AG08395 (cell line): ENCODE data around the gene NPC1.
A peak's percentile ranks its signal among the peaks of the same experiment; 100 is the strongest.
"Not testable (repeated sequence)": the region's sequence is repeated elsewhere in the genome, so short reads cannot be mapped to it uniquely, and the experiment has no call there.

ENCODE experiments used
- DNase-seq: peaks from one replicate; pipeline ENCODE4 v3.0.0; 2012; ENCODE audit warnings: mixed read lengths, low spot score

NPC1 gene

GRCh38 chr18:23586249-23587196, at the start of gene NPC1:
Gene NPC1, minus strand, starts transcription at chr18:23586506. Its CDS starts 163 bp downstream, at chr18:23586343.
- DNase-seq, result peak; percentile 93

DNA sequence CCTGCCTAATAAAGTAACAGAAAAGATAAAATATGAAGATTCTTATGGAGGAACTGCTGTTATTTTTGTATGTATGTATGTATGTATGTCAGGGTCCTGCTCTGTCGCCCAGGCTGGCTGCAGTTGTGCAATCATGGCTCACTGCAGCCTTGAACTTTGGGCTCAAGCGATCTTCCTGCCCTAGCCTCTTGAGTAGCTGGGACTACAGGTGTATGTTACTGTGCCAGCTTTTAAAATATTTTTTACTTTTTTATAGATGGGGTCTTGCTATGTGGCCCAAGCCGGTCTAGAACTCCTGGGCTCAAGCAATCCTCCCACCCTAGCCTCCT, 49.7 kb upstream of the NPC1 start:
- DNase-seq, result no peak

GRCh38 chr18:23635283-23636070, 49.2 kb upstream of the NPC1 start:
- DNase-seq, result no peak

- DNase-seq, result no peak
Measured at GRCh38 chr18:23634692-23635091, 48.4 kb upstream of the NPC1 start.

DNA sequence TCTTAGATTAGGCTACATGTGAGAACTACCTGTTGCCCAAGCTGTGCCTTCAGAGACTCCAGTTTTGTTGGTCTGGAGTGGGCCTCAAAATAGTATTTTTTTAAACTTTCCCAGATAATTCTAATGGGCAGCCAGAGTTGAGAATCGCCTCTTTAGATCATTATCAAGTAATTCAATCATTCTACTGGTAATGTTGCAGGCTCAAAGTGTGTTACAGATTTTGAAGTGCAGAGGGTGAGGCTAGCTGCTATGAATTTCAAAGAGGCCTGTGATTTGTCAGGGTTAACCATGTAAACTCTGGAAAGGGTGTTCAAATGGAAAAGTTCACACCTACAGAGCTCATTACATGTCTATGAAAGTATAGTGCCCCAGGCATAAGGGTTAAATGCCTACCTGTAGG, 46.3 kb upstream of the NPC1 start:
- no peak for DNase-seq

- no peak for DNase-seq
Measured at GRCh38 chr18:23631746-23632145, 45.4 kb upstream of the NPC1 start.

DNA sequence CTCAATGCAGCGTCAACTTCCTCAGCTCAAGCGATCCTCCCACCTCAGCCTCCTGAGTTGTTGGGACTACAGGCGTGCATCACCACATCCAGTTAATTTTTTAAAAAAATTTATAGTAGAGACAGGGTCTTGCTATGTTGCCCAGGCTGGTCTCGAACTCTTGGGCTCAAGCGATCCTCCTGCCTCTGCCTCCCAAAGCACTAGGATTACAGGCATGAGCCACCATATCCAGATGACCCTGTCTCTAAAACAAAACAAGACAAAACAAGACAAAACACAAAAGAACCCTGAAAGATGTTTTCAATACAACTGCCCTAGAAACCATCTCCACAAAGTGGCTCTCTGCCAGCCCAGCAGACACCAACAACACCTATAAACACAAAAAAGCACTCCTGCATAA, 45.0 kb upstream of the NPC1 start:
- DNase-seq, result no peak

DNA sequence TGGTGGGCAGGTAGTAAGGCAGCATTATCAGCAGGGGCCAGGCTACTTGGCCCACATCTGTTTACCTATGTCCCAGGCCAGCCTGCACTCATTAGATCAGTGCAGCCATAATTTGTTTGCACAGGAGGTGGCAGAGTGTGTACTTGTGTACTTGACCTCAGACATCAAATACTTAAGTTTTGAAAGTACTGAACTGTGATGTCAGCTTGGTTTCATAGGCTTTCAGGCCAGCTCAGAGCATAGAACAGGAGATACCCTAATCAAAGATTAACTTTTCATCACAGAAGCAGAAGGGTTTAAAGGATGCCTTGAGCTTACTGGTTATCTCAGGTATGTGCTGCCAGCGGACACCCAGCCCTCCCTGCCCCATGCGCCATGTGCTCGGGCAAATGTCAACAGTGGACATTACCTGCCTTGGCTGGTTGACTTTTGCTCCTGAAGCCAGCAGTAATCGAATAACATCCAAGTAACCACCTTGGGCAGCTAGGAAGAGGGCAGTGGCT, 43.2 kb upstream of the NPC1 start:
- no peak for DNase-seq

DNA sequence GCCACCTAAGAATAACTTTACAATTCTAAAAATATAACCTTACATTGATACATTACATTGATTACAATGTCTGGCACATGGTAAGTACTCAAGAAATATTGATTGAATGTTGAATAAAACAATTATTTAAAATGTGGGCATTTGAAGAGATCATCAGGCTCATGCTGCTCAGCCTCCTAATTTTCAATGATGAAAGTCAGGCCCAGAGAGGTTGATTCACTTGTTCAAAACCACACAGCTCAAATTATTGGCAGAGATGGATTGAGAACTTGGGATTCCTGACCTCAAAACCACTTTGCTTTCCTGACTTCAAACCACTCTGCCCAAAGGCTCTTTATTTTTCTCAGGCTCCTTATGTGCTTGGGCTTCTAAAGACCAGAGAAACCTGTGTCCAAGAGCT, 41.7 kb upstream of the NPC1 start:
- no peak for DNase-seq

DNA sequence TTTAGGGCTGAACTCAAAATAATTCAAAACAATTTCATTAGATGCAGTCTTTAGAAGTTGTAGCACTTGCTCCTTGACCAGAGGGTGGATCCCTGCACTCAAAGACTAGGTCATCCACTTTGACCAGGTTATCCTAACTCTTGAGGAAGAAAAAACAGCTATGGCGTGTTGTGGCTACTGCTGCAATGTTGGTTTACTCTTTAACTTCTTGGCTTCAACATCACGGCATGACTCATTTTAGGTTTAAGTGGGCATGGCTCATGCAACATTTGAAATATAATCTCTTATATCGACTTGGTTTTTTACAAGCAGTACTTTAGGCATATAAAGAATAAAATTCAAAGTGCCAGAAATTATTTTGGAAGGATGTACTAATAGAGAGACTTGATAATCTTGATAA, 41.0 kb upstream of the NPC1 start:
- peak; percentile 13 for DNase-seq

- no peak for DNase-seq
Measured at GRCh38 chr18:23626451-23627279, 40.4 kb upstream of the NPC1 start.

- no peak for DNase-seq
Measured at GRCh38 chr18:23623040-23623439, 36.7 kb upstream of the NPC1 start.

DNA sequence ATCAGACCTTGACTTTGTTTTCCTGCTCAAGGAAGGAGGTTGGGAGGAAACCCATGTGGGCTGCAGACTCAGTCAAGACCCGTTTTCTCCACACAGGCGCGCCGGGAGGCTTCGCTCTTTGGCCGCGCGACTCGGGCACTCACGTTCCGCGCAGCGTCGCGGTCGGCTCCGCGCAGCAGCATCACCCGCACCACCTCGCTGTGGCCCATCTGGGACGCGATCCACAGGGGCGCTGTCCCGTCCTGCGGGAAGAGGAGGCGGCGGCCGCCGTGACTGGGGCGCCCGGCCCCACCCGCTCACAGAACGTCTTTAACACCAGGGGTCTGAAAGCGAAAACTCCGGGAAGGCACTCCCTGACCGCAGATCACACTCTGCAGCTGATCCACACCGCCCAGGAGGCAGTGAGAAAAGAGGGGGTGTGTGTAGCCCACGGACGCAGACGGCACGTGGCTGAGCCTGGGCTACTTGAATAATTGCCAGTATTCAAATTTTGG, 33.1 kb upstream of the NPC1 start:
- peak; percentile 36 for DNase-seq

DNA sequence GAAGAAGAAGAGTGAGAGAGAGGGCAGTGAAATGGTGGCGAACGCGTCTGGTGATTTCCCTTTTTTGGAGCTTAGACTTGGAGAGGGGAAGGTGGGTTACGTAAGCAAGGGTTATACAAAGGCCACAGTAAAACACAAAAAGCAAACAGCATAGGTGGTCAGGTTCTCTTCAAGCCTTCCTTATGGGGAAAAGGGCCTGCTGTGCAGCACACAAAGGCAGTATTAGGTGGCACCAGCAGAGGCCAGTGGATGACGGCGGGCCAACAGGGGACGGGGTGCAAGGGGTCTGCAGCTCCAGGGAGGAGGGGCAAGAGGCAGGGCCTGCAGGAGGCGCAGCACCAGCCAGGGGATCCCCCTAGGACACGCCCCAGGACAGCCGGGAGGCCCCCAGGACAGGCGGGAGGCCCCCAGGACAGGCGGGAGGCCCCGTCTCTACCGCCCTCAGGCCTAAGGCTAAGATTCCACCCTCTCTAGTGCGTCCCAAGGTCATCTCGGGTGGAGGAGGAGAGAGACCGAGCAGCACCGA, 32.6 kb upstream of the NPC1 start:
- no peak for DNase-seq

- DNase-seq, result no peak
Measured at GRCh38 chr18:23617412-23618014, 31.2 kb upstream of the NPC1 start.

DNA sequence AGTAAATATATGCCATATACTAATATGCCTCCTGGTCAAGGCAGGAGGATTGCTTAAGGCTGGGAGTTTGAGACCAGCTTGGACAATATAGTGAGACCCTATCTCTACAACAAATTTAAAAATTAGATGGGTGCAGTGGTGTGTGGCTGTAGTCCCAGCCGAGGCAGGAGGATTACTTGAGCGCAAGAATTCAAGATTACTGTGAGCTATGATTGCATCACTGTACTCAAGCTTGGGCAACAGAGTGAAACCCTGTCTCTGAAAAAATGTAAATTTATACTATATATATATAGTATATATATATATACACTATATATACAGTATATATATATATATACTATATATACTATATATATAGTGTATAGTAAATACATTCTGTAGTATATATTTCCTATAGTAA, 30.0 kb upstream of the NPC1 start:
- no peak for DNase-seq

DNA sequence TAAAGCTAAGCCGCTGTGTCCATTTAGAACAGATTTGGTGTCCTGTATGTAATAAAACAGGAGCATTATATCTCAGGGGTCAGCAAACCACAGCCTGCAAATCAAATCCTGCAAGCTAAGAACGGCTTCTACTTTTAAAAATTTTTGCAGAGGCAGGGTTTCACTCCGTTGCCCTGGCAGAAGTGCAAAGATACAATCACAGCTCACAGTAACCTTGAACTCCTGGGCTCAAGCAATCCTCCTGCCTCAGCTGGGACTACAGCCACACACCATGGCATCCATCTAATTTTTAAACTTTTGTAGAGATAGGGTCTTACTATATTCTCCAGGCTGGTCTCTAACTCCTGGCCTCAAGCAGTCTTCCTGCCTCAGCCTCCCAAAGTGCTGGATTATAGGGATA, 28.6 kb upstream of the NPC1 start:
- no peak for DNase-seq

DNA sequence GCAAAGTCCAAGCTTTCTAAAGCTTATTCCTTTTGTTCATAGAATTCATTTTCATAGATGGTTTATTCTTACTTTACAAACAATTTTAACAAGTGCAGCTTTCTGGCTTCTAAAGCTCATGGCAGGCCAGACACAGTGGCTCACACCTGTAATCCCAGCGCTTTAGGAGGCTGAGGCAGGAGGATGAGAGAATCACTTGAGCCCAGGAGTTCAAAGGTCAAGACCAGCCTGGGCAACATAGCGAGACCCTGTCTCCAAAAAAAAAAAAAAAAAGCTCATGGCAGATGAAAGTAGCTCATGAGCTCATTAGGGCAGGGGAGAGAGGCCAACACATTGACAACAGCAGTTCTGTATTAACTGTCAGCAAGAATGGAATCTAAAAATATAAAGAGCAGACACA, 28.1 kb upstream of the NPC1 start:
- DNase-seq, result no peak

DNA sequence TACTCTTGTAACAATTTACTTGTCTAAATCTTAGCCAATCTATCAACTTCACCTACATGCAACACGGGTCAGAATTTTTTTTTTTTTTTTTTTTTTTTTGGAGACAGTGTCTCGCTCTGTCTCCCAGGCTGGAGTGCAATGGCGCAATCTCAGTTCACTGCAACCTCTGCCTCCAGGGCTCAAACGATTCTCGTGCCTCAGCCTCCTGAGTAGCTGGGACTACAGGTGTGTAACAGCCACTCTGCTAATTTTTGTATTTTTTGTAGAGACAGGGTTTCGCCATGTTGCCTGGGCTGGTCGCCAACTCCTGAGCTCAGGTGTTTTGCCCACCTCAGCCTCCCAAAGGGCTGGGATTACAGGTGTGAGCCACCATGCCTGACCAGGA, 26.8 kb upstream of the NPC1 start:
- not testable (repeated sequence) for DNase-seq

GRCh38 chr18:23612434-23613090, 26.3 kb upstream of the NPC1 start:
- no peak for DNase-seq
